HG03521 (cell line): Measurements from ENCODE around the gene ADORA2B.
"Not testable (repeated sequence)": the region's sequence is repeated elsewhere in the genome, so short reads cannot be mapped to it uniquely, and the experiment has no call there.

Source experiments
- ATAC-seq: cut with Tn5 transposase; IDR thresholded peaks from one replicate; pipeline ENCODE4 v1.9.1; 2021; ENCODE audit warnings: mild to moderate bottlenecking, moderate library complexity; ENCODE audit not compliant: unreplicated experiment

The ADORA2B gene

GRCh38 chr17:15921640-15922039 lies 23.3 kb upstream of the ADORA2B start:
- no peak for ATAC-seq

DNA sequence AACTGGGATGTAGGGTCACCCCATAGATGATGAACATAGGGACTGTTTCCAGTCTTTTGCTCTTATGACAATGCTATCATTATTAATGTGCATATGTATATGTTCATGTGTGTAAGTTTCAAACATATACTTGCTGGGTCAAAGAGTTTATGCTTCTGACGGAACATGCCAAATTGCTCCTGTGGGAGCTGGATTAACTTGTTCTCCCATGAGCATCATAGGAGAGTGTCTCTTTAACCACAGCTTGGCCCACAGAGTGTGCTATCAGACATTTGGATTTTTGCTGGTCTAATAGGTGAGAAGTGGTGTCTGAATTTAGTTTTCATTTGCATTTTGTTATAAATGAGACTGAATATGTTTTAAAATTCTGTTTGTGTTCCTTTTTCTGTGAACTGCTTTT lies 22.3 kb upstream of the ADORA2B start:
- no peak for ATAC-seq

DNA sequence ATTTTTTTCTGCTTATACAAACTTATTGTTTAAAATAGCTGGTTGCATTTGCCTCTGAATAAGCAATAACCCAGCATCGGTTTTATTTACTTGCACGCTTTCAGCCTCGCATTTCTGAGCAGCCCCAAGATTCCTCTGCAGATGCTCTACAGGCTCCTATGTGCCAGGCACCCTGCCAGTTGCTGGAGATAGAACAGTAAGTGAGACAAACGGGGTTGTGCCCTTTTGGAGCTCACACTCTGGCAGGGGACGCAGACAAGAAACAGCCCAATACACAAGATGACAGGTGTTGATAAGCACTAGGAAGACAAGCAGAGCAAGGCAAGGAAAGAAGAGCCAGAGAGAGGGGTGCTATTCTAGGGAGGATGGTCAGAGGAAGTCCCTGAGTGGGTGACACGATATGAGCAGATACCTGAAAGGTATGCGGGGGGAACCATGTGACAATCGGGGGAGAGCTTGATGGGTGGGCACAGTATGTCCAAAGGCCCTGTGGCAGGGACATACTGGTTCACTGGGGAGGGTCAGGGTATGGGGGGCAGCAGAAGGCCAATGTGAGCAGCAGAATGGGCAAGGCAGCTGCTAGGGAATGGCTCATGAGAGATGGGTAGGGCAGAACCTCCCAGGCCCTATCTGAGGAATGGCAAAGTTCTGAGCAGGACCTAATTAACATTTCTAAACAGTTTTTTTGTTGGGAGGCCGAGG lies 18.7 kb upstream of the ADORA2B start:
- no peak for ATAC-seq

GRCh38 chr17:15928286-15928785 lies 16.6 kb upstream of the ADORA2B start:
- no peak for ATAC-seq

DNA sequence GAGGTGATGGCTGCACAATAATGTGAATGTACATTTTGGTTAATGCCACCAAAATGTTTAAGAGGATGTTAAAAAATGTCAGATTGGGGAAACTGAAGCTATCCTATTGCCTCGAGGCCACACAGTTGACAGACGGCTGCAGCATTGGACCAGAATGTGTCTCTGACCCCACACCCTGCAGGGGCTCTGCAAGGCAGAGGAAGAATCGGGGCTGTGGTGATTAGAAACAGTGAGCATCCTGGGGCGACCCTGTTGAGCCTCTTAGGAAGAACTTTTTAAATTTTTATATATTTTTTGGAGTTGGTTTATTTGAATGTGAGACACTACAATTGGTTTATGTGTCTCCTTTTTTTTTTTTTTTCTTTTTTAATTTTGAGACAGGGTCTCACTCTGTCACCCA lies 15.0 kb upstream of the ADORA2B start:
- ATAC-seq: no peak

- ATAC-seq: no peak
Measured at GRCh38 chr17:15930426-15930825, 14.5 kb upstream of the ADORA2B start.

- no peak for ATAC-seq
Measured at GRCh38 chr17:15931394-15931793, 13.5 kb upstream of the ADORA2B start.

DNA sequence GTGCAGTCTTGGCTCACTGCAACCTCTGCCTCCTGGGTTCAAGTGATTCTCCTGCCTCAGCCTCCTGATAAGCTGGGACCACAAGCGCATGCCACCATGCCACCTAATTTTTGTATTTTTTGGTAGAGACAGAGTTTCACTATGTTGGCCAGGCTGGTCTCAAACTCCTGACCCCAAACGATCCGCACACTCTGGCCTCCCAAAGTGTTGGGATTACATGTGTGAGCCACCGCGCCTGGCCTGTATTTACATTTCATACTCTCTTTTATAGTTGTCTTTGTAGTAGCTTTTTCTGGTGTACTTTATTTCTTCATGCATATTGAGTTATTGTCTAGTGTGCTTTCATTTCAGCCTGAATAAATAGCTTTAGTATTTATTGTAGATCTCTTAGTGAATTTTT lies 10.1 kb upstream of the ADORA2B start:
- no peak for ATAC-seq

- no peak for ATAC-seq
Measured at GRCh38 chr17:15935891-15936290, 9.0 kb upstream of the ADORA2B start.

- not testable (repeated sequence) for ATAC-seq
Measured at GRCh38 chr17:15936481-15936880, 8.4 kb upstream of the ADORA2B start.

DNA sequence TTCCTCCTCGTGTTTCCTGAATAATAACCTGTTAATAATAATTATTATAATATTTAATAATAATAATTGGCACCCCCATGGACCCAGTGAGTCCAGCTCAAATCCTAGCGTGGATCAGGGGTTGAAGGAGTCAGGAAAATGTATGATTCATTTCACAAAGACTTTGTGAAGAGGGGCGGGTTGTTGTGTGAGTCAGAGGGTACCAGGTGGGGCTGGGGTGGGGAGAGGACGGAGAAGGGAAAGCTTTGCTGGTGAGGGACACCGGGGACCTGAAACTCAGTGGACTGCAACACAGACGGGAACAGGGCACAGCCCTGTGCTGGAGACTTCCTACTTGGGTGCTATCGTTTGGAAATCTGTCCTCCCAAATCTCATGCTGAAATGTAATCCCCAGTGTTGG lies 3.1 kb upstream of the ADORA2B start:
- ATAC-seq: no peak

DNA sequence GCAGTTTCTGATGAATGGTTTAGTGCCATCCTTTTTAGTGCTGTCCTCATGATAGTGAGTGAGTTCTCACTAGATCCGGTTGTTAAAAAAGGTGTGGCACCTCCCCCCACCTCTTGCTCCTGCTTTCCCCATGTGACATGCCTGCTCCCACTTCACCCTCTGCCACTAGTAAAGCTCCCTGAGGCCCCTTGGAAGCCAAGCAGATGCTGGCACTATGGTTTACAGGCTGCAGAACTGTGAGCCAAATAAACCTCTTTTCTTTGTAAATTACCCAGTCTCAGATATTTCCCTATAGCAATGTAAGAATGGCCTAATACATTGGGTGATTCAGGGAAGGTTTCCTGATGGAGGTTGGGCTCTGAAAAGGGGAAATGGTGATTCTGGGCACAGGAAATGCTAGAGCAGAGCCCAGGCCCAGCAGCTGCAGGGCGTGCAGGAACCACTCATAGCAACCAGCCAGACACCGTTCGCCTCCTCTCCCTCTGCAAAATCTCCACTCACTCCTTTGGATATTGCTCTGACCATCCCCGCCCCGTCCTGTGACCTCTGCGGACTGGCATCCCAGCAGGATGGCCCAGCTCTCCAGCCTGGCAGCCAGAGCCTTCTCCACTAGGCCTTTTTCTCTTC lies 2.6 kb upstream of the ADORA2B start:
- no peak for ATAC-seq

- ATAC-seq: no peak
Measured at GRCh38 chr17:15943971-15944758, 765 bp upstream of the ADORA2B start.

- ATAC-seq: no peak
Measured at GRCh38 chr17:15945527-15946191, 729 bp downstream of the ADORA2B start.

GRCh38 chr17:15946611-15947120 lies 1.7 kb downstream of the ADORA2B start:
- no peak for ATAC-seq

GRCh38 chr17:15947271-15947670 lies 2.3 kb downstream of the ADORA2B start:
- no peak for ATAC-seq

- no peak for ATAC-seq
Measured at GRCh38 chr17:15947976-15948752, 3.2 kb downstream of the ADORA2B start.

DNA sequence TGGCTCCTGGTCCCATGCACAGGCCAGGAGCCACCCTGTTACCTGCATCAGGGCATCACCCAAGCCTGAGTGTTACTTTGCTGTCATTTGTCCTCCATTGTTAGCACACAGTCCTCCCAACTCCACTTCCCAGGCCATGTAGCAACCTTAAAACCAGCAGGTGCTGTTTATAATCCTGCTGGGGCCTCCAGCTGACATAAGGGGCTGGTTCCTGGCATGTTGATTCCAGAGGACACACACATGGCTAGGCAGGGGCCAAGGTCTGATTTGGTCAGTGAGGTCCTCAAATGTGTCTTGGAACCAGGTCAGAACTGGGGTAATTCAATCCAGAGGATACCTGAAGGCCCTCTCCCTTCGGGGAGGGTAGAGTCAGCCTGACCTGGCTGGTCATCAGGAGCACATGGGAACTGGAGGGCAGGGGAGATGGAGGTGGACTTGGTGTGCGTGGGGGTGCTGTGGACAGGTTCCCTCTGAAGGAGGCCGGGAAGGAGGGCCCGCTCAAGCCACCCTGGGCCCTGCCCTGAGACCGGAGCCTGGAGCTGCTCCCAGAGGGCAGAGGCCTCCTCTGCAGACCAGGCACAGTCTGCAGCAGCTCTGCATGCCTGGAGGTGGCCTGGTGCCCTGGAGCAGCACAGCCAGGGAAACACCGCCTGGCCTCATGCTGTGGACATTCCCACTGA lies 6.6 kb downstream of the ADORA2B start:
- no peak for ATAC-seq

DNA sequence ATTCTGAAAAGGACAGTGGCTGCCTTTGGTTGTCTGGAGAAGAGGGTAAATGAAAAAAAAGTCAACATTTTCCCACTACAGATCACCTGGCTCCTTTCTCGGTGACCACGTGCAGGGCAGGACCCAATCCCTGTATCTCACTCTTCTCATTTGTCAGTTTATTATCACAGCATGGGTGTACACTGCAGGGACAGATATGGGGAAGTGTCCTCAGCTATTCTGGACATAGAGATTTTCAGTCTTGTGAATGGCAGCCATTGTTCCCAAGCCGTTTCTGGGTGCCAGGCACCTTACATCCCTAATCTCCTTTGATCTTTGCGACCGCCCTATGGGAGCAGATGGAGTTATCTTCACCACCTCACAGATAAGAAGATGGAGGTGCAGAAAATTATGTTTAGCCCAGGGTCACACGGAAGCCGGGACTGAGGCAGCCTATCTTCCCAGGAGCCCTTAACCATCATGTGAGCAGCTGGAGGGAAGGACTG lies 7.2 kb downstream of the ADORA2B start:
- no peak for ATAC-seq
